ENCODE measurements around the gene GAGE12E.
"Not testable (repeated sequence)": the region's sequence is repeated elsewhere in the genome, so short reads cannot be mapped to it uniquely, and the experiment has no call there.

GAGE12E gene

GRCh38 chrX:49550989-49551388 is at the start of gene GAGE12E:
Gene GAGE12E (plus strand): TSS chrX:49551289. CDS start chrX:49552444, 1,155 bp downstream.
- DNase-seq (ENCODE audit: low read depth, low spot score) = not testable (repeated sequence)

- DNase-seq (ENCODE audit: low read depth, low spot score) = not testable (repeated sequence)
These were observed 19.2 kb upstream of the GAGE12E start, which contains the start of gene GAGE12C for GRCh38 chrX:49531877-49532276. Gene GAGE12C (plus strand): TSS chrX:49532177. CDS start chrX:49533332, 1,155 bp downstream.

- not testable (repeated sequence) for DNase-seq (ENCODE audit: low read depth, low spot score)
These were observed 9.7 kb upstream of the GAGE12E start, which contains the start of gene GAGE12D for GRCh38 chrX:49541433-49541832. Gene GAGE12D (plus strand): TSS chrX:49541733. CDS start chrX:49542888, 1,155 bp downstream.

- DNase-seq (ENCODE audit: low read depth, low spot score) = not testable (repeated sequence)
These were observed 9.5 kb downstream of the GAGE12E start, which contains the start of gene GAGE12F for GRCh38 chrX:49560542-49560941. Gene GAGE12F (plus strand): TSS chrX:49560842. CDS start chrX:49561997, 1,155 bp downstream.

- DNase-seq (ENCODE audit: low read depth, low spot score) = not testable (repeated sequence)
These were observed 17.6 kb downstream of the GAGE12E start for GRCh38 chrX:49568728-49569127.

GRCh38 chrX:49569152-49569551 is 18.1 kb downstream of the GAGE12E start:
- not testable (repeated sequence) for DNase-seq (ENCODE audit: low read depth, low spot score)

GRCh38 chrX:49570100-49570499 is 19.0 kb downstream of the GAGE12E start, which contains the start of gene GAGE12G:
Gene GAGE12G (plus strand): TSS chrX:49570400. CDS start chrX:49571555, 1,155 bp downstream.
- not testable (repeated sequence) for DNase-seq (ENCODE audit: low read depth, low spot score)

- not testable (repeated sequence) for DNase-seq (ENCODE audit: low read depth, low spot score)
These were observed 28.6 kb downstream of the GAGE12E start, which contains the start of gene GAGE12H for GRCh38 chrX:49579649-49580048. Gene GAGE12H (plus strand): TSS chrX:49579949. CDS start chrX:49581104, 1,155 bp downstream.

GRCh38 chrX:49589196-49589595 is 38.1 kb downstream of the GAGE12E start, which contains the start of gene GAGE2A:
Gene GAGE2A (plus strand): TSS chrX:49589496. CDS start chrX:49590651, 1,155 bp downstream.
- DNase-seq (ENCODE audit: low read depth, low spot score) = not testable (repeated sequence)

- not testable (repeated sequence) for DNase-seq (ENCODE audit: low read depth, low spot score)
These were observed 38.8 kb downstream of the GAGE12E start for GRCh38 chrX:49589769-49590478.

GRCh38 chrX:49590488-49590887 is 39.4 kb downstream of the GAGE12E start:
- not testable (repeated sequence) for DNase-seq (ENCODE audit: low read depth, low spot score)

- DNase-seq (ENCODE audit: low read depth, low spot score) = not testable (repeated sequence)
These were observed 47.6 kb downstream of the GAGE12E start, which contains the start of gene GAGE1 for GRCh38 chrX:49598720-49599119. Gene GAGE1 (plus strand): TSS chrX:49599020. CDS start chrX:49600175, 1,155 bp downstream.
